IPS-18c (cell line): ENCODE data around the gene SPOCK3.

Source experiments
- H3K4me3 ChIP-seq: 2 replicates; pipeline ENCODE4 v1.7.0; 2013; ENCODE audit warnings: low read depth, mild to moderate bottlenecking, low read length, moderate library complexity; ENCODE audit not compliant: insufficient read depth
- H3K9me3 ChIP-seq: one replicate; pipeline ENCODE4 v1.6.1; 2013; ENCODE audit warnings: mild to moderate bottlenecking, low read length, moderate library complexity; ENCODE audit not compliant: control insufficient read depth, insufficient read depth

Gene SPOCK3

DNA sequence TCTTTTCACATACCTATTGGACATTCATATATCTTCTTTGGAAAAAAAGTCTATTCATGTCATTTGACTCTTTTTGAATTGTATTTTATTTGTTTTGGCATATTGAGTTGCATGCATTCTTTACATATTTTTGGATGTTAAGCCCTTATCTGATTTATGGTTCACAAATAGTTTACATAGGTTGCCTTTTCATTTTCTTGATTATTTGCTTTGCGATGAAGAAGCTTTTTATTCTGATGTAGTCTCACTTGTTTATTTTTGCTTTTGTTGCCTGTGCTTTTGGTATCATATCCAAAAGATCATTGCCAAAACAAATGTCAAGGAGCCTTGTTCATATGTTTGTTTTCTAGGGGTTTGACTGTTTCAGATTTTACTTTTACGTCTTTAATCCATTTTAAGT, 43.9 kb downstream of the SPOCK3 start:
- H3K9me3 ChIP-seq: no peaks in the 10 kb centered on the region
- no peak overlapping the region for H3K4me3 ChIP-seq

DNA sequence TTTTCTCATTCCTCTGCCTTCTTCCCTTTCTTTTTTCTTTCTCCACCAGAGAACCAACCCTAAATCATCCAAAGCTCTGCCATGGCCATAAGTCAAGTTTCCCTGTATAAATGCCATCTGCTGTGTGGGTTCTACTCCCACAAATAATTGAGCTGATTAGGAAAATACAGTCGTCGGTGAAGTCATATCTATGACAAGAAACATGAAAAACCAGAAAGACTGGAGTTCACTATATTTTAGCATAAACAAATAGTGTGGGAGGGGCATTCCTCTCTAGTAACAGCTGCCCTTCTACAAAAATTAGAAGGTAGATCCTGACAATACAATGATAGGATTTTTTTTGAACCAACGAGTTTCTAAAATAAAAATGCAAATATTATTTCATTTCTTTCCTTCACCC, 48.8 kb downstream of the SPOCK3 start:
- H3K4me3 ChIP-seq: no peak overlapping the region
- no peaks in the 10 kb centered on the region for H3K9me3 ChIP-seq

DNA sequence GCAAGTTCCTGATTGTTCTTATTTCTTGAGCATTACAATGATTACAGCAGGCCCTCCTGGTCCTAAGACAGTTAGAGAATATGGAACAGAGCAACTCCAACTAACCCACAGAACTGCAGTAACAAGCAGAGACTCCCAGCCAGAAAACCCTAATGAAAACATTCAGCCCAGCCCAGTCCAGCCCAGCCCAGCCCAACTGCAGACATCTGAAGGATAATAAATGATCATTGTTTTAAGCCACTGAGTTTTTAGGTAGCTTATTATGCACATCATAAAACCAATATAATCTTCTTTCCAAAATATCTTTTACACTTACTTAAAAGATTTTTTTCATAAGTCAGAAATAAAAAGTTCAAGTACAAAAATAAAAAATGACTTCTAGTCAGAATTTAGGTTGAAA, 51.3 kb downstream of the SPOCK3 start:
- H3K9me3 ChIP-seq: no peaks in the 10 kb centered on the region

DNA sequence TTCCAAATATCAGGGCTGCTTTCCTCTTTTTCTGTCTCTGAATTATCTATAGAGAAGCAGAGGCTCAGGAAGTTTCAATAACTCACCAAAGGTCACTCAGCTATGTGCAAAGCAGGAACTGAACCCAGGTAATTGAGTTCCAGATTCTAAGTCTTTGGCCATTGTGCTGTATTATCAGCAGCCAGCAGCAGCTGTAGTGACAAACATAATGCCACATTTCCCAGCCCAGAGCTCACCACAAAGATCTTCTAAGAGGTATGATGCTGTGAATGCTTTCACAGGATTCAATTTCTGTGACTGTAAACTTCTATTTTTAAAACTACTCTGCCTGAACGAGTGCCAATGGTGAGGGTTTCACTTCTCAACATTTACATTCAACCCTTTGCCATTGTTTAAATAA, 56.4 kb downstream of the SPOCK3 start:
- Histone ChIP-seq H3K4me3 (no peak overlapping the region), H3K9me3 (no peaks in the 10 kb centered on the region)

More for the DNA sequence above, 51.3 kb downstream of the SPOCK3 start:
- no peak overlapping the region for H3K4me3 ChIP-seq

DNA sequence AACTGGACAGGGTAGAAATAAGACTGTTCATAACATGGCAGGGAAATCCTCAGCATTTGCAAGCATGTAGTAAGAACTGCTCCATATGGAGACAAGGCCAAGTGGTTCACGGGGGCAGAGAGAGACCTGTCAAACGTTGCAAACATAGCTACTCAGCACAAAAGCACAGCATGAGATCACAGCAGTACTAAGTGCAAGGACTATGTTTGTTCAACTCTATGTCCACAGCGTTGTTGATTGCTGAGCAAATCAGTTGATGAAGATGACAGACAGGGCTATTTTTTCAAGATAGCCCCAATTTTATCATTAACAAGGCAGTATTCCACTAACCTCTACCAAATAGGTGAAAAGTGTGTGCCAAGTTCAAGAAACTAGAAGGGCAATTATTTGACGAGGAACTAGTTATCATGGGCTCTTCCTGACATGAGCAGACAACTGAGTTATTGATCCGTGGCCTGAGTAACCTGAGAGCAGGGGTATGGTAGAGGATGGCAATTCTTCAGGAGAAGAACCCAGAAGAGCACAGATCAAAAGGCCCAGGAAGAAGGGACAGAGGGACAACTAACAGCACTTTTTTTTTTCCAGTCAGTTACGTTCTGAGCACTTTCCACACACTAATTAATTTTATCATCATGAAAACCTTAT, 57.4 kb downstream of the SPOCK3 start:
- H3K4me3 ChIP-seq: no peak overlapping the region
- no peaks in the 10 kb centered on the region for H3K9me3 ChIP-seq

DNA sequence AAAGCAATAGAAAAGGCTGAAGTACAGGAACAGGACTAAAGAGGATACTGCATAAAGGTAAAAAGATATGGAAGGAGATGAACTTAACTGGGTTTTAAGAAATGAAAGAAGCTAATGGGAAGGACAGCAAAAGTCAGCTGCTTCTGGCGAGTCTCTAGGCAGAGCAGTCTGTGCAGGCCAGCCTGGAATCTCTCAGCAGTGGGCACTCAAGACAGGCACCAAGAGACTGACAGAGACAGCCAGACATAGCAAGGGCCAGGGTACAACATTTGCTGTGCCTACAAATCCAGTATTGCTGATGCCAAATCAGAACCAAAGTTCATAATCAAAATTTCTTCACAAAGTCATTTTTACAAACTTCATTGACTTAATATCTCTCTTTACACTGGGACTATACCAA, 62.4 kb downstream of the SPOCK3 start:
- Histone ChIP-seq H3K4me3 (no peak overlapping the region), H3K9me3 (no peaks in the 10 kb centered on the region)

DNA sequence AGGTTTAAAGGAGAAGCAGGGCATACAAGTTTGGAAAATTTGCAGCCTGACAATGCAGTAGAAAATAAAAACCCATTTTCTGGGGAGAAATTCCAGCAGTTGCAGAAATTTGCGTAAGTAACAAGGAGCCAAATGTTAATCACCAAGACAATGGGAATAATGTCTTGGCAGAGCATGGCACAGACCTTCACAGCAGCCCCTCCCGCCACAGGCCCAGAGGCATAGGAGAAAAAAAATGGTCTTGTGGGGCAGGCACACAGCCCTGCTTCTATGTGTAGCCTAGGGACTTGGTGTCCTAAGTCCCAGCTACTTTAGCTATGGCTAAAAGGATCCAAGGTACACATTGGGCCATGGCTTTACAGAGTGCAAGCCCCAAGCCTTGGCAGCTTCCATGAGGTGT, 65.7 kb downstream of the SPOCK3 start:
- H3K9me3 ChIP-seq: no peaks in the 10 kb centered on the region
- no peak overlapping the region for H3K4me3 ChIP-seq

DNA sequence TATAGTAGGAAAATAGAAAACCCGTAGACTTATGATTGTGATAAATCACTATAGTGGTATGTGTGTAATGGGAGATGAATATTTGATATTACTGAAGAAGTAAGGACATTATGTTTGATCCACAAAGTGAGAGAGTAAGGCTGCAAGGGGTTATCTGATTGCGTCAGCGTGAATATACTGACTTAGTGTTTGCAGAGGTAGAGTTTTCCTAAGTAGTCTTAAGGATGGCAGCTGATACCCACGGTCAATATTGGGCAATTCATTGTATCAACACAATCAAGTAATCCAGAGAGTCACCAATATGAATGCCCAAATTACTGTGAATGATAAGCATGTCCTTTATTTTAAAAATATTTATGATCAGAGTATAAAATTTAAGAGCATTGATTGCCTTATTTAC, 83.7 kb downstream of the SPOCK3 start:
- H3K9me3 ChIP-seq: no peaks in the 10 kb centered on the region
- no peak overlapping the region for H3K4me3 ChIP-seq

DNA sequence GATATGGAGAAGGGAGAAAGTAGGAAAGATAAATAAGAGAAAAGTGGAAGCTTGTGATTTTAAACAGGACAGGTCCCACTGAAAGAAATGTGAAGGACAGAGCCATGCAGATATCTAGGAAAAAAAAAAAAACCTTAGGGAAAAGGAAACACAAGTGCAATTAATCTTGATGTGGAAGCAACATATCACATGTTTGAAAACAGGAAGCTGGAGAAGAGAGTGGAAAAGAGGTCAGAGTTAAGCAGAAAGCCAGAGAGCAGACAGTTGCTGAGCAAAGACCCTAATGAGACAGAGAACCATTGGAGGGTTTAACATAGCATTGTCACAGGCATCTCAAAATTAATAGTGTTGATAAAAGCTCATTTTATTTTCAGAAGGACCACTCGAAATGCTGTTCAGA, 89.7 kb downstream of the SPOCK3 start:
- H3K9me3 ChIP-seq: no peaks in the 10 kb centered on the region
- H3K4me3 ChIP-seq: no peak overlapping the region

DNA sequence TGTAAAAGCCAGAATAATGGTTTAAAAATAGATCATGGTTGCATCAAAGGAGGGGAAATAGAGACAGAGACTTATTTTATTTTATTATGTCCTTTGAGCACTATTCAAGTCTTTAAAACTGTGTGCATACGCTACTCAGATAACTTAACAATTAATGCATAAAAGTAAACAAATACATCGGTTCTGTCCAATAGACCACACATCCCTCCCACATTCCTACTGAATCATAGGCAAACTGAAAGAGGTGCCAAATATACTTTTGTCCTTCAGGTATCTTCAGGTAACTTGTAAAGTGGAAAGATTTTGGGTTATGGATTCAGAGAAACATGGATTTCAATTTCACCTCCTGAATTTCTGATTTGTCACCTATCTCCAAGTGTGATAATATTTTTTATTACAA, 91.3 kb downstream of the SPOCK3 start:
- Histone ChIP-seq H3K9me3 (no peaks in the 10 kb centered on the region), H3K4me3 (no peak overlapping the region)

DNA sequence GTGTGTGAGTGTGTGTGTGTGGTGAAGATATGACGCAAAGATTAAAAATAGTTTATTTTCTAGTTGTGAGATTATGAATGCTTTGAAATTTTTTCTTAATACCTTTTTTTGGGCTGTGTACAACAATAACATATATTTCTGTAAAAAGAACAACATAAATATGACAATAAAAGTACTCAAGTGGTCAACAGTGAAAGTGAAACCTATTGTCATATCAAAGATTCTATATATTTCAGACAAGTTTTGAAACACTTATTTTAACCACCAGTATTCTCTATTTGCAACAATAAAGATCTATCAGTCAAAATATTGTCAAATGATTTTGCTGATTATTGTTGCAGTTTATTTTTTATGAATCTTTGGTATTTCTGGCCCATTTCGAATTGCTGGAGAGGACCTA, 98.0 kb downstream of the SPOCK3 start:
- Histone ChIP-seq H3K4me3 (no peak overlapping the region), H3K9me3 (no peaks in the 10 kb centered on the region)

DNA sequence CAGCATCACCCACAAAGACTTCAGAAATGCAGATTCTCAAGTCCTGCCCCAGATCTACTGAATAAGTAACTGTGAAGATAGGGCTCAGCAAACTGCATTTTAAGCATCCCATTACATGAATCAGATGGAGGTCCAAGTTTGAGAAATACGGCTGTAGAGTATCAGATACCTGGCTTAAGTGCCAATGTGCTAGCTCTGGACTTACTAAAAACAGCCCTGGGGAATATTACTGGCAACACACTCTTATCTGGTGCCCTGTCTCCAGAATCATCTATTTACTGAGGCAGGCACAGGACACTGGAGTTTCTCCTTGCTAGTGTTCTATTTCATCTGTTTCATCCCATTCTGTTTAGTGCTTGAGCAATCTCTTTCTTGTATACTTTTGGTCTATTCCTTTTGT, 105.1 kb downstream of the SPOCK3 start:
- Histone ChIP-seq H3K4me3 (no peak overlapping the region), H3K9me3 (no peaks in the 10 kb centered on the region)

DNA sequence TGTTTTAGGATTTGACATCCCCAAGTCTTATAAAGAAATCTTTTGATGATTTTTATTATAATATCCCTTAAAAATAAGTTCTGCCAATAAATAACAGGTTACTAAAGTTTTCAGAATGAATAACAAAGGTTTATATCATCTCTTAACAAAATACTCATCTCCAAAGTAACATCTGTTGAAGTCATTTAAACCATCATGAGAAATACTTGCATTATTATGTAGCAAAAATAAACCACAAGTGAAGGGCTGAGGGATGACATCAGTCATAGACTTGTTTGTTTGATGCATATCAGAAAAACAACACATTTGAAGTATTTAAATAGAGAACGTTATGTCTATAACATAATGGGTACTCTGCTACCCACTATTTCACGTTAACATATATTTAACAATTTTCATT, 114.9 kb downstream of the SPOCK3 start:
- Histone ChIP-seq H3K4me3 (no peak overlapping the region), H3K9me3 (no peaks in the 10 kb centered on the region)

DNA sequence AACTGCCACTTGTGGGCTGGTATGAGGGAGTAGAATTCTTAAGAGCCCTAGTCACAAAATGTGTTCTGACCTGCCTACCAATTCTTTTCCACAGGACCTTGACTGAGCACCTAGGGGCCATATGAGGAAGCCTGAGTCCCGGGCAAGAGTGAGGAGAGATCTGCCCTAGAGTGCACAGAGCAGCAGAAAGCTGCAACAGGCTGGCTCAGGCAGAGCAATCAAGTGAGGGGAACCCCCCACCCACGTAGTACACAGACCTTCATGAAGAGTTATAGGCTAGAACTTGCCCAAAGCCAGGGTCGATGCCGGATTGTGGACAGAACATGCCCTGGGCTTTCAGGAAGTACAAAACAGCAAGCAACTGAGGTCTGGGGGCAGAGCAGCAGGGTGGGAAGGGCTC, 117.0 kb downstream of the SPOCK3 start:
- no peaks in the 10 kb centered on the region for H3K9me3 ChIP-seq
- H3K4me3 ChIP-seq: no peak overlapping the region

DNA sequence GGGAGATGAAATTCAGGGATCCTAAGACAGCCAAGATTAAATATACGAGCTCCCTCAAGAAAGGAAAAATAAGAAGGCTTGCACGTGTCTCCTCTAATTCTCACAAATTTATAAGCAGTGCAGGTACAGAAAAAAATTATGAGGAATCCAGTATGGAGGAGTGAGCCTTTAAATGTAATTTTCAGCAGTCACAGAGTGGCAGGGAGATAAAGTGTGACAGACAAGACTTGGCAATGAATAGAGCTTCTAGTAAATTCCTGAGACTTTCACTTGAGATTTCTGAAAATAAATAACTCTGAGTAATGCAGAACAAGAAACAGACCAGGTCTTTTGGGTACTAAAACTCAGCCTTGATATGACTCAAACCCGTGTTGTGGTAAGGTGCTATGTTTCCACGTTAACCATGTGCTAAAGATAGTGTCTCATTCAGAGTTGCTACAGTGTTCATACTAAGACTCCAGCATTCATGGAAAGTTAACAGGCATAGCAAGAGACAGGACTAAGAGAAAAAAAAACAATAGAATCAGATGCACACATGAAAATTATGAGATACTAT, 119.8 kb downstream of the SPOCK3 start:
- Histone ChIP-seq H3K4me3 (no peak overlapping the region), H3K9me3 (no peaks in the 10 kb centered on the region)

DNA sequence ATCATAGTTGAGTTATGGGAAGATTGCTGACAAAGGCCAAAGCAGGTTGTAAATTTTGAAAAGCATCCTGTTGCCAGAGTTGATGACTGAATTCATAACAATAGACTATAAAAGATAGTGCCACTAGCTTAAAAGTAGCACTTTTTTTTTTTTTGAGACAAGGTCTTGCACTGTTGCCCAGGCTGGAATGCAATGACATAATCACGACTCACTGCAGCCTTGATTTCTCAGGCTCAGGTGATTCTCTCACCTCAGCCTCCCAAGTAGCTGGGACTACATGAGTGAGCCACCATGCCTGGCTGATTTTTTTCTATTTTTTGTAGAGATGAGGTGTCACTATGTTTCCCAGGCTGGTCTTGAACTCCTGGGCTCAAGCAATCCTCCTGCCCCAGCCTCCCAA, 122.7 kb downstream of the SPOCK3 start:
- Histone ChIP-seq H3K4me3 (no peak overlapping the region), H3K9me3 (no peaks in the 10 kb centered on the region)

DNA sequence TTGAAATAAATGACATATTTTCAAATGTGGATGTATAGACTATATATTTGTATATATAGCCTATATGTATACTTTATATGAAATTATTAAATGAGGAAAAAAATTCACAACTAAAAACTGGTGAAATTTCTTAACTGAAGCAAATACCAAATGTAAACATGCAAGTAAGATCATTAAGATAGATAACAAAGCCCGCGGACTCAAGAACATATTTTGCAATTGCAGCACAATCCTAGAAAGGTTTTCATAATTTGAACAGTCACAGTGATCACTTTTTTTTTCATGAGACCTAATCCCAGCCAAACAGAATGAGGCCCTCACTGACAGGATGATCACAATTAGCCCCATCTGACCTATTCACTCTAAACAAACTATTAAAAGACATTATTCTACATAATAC, 123.2 kb downstream of the SPOCK3 start:
- H3K4me3 ChIP-seq: no peak overlapping the region
- no peaks in the 10 kb centered on the region for H3K9me3 ChIP-seq

DNA sequence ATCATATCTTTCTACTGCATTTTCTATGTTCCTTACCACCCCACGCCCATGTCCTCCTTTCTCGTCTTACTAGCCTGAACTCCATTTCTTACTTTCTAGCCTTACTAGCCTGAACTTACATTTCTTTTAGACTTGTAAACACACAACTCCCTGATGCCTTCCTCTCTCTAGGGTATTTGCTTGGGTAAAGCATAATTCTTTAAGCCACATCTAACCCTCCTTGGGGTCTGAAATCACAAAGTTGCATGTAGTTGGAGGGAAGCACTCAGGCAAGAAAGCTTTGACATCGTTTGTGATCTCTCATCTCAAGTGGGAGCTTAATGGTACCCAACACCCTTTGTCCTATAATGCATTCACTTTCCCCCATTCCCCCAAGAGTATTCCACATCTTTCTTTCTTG, 124.4 kb downstream of the SPOCK3 start:
- H3K4me3 ChIP-seq: no peak overlapping the region
- H3K9me3 ChIP-seq: no peaks in the 10 kb centered on the region

DNA sequence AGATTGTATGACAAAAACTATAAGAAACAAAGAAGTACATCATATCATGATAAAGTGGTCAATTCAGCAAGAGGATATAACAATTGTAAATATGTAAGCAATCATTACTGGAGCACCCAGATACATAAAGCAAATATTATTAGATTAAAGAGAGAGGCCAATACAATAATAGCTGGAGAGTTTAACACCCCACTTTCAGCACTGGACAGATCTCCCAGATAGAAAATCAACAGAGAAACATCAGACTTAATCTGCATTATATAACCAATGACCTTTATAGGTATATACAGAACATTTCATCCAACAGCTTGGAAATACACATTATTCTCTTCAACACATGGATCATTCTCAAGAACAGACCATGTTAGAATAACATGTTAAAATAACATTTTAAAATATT, 128.4 kb downstream of the SPOCK3 start:
- no peak overlapping the region for H3K4me3 ChIP-seq
- no peaks in the 10 kb centered on the region for H3K9me3 ChIP-seq
